H1 (cell line): ENCODE measurements around the gene PRXL2B. TPM values are rescaled to one million over a fixed set of nuclear protein-coding genes. Genes with fewer than 3 reads are reported as not detected.

ENCODE experiments used
- CTCF ChIA-PET: fragments of 300-600 bp; sonication (Branson Sonifier 250); formaldehyde crosslinking; loops from one replicate; lab custom pipeline; 2021; ENCODE audit not compliant: partially characterized antibody; lab: Charles Lee
- POLR2A ChIA-PET: fragments of 300-600 bp; sonication (Branson Sonifier 250); formaldehyde crosslinking; loops from one replicate; lab custom pipeline; 2021; ENCODE audit warnings: inconsistent platforms; ENCODE audit not compliant: partially characterized antibody; lab: Charles Lee
- DNase-seq, 2 experiments: peaks; one replicate each; pipeline versions ENCODE4 v3.0.0 to v3.0.0-alpha.2; 2010 to 2022; ENCODE audit warnings: low spot score in 2 of 2, low read depth in 1 of 2, mixed read lengths in 1 of 2
- FAIRE-seq: peaks from 2 replicates; lab custom pipeline; 2011; peaks lifted over from hg19 to GRCh38; lab: Jason Lieb, UNC
- H2AFZ ChIP-seq: 2 replicates; pipeline ENCODE4 v1.8.1; 2012; ENCODE audit warnings: low read length, inconsistent platforms
- H2AK5ac ChIP-seq: 2 replicates; pipeline ENCODE4 v1.6.1; 2013; ENCODE audit warnings: low read depth, low read length
- H2BK120ac ChIP-seq: replicated peaks from 2 replicates; pipeline ENCODE3; 2013; ENCODE audit warnings: low read depth, low read length, inconsistent platforms
- H2BK12ac ChIP-seq: 2 replicates; pipeline ENCODE4 v1.6.1; 2013; ENCODE audit warnings: low read depth, low read length
- H2BK15ac ChIP-seq: 2 replicates; pipeline ENCODE4 v1.6.1; 2013; ENCODE audit warnings: low read length
- H2BK20ac ChIP-seq: 2 replicates; pipeline ENCODE4 v1.6.1; 2013; ENCODE audit warnings: low read length
- H2BK5ac ChIP-seq: 2 replicates; pipeline ENCODE4 v1.6.1; 2013; ENCODE audit warnings: low read depth, low read length
- H3K14ac ChIP-seq: 2 replicates; pipeline ENCODE4 v1.6.1; 2013; ENCODE audit warnings: inconsistent platforms; ENCODE audit not compliant: insufficient read length
- H3K18ac ChIP-seq: 2 replicates; pipeline ENCODE4 v1.6.1; 2013; ENCODE audit warnings: low read length; ENCODE audit errors: extremely low read depth
- H3K23ac ChIP-seq: 2 replicates; pipeline ENCODE4 v1.6.1; 2013; ENCODE audit warnings: inconsistent platforms; ENCODE audit not compliant: insufficient read length
- H3K23me2 ChIP-seq: 2 replicates; pipeline ENCODE4 v1.6.1; 2013; ENCODE audit warnings: low read depth, low read length
- H3K27ac ChIP-seq: 2 replicates; pipeline ENCODE4 v1.6.1; 2011; ENCODE audit warnings: low read depth, low read length, inconsistent platforms
- H3K27me3 ChIP-seq, 4 experiments: replicated peaks in 1 of 4; 1 replicate in 1 of 4; 2 replicates in 3 of 4; pipeline versions ENCODE4 v1.6.1 to v1.8.1; 2011 to 2013; ENCODE audit warnings: low read length in 3 of 4, mild to moderate bottlenecking in 3 of 4, inconsistent platforms in 2 of 4, mixed read lengths in 2 of 4, moderate library complexity in 1 of 4; ENCODE audit not compliant: control insufficient read depth in 3 of 4, insufficient read depth in 3 of 4; ENCODE audit errors: extremely low read depth in 1 of 4
- H3K36me3 ChIP-seq, 4 experiments: 2 replicates each; pipeline versions ENCODE4 v1.6.1 to v1.8.1; 2011 to 2013; ENCODE audit warnings: mild to moderate bottlenecking in 4 of 4, low read length in 3 of 4, moderate library complexity in 2 of 4, control low read depth in 1 of 4, inconsistent platforms in 1 of 4; ENCODE audit not compliant: insufficient read depth in 4 of 4, control insufficient read depth in 2 of 4
- H3K4ac ChIP-seq: replicated peaks from 2 replicates; pipeline ENCODE3; 2013; ENCODE audit warnings: low read length, low read depth, mixed read lengths, inconsistent platforms; ENCODE audit not compliant: insufficient read length
- H3K4me1 ChIP-seq, 4 experiments: replicated peaks in 1 of 4; 1 replicate in 1 of 4; 2 replicates in 3 of 4; pipeline versions ENCODE4 v1.6.1 to v1.8.1; 2011 to 2013; ENCODE audit warnings: low read length in 3 of 4, inconsistent platforms in 2 of 4, mixed read lengths in 1 of 4; ENCODE audit not compliant: insufficient read depth in 4 of 4, control insufficient read depth in 3 of 4
- H3K4me2 ChIP-seq, 2 experiments: 2 replicates each; pipeline versions ENCODE4 v1.6.1 to v1.8.1; 2011 to 2013; ENCODE audit warnings: low read depth in 2 of 2, low read length in 2 of 2, control low read depth in 1 of 2, inconsistent platforms in 1 of 2, mild to moderate bottlenecking in 1 of 2; ENCODE audit not compliant: insufficient read depth in 1 of 2
- H3K4me3 ChIP-seq, 4 experiments: fragments of 200-600, 300-600 bp in 1 of 4; sonication (generic), shearing (Covaris generic), sonication (Bioruptor Twin) in 1 of 4; 2 replicates each; pipeline versions ENCODE4 v1.5.1 to v1.8.1; 2011 to 2016; ENCODE audit warnings: low read length in 4 of 4, low read depth in 3 of 4, control low read depth in 2 of 4, inconsistent platforms in 2 of 4, mild to moderate bottlenecking in 2 of 4, mixed read lengths in 1 of 4, moderate library complexity in 1 of 4; ENCODE audit not compliant: insufficient read depth in 2 of 4; ENCODE audit errors: extremely low read depth in 1 of 4
- H3K56ac ChIP-seq: replicated peaks from 2 replicates; pipeline ENCODE3; 2013; ENCODE audit warnings: low read depth, mild to moderate bottlenecking, mixed read lengths, low read length, inconsistent platforms; ENCODE audit not compliant: insufficient read length
- H3K79me1 ChIP-seq: 2 replicates; pipeline ENCODE4 v1.6.1; 2013; ENCODE audit warnings: low read depth, low read length, control low read depth
- H3K79me2 ChIP-seq, 2 experiments: 2 replicates each; pipeline versions ENCODE4 v1.6.1 to v1.8.1; 2012 to 2013; ENCODE audit warnings: low read length in 2 of 2, mild to moderate bottlenecking in 2 of 2, inconsistent platforms in 1 of 2; ENCODE audit not compliant: insufficient read depth in 2 of 2, control insufficient read depth in 1 of 2
- H3K9ac ChIP-seq, 4 experiments: replicated peaks in 1 of 4; 1 replicate in 1 of 4; 2 replicates in 3 of 4; pipeline versions ENCODE4 v1.6.1 to v1.8.1; 2011 to 2013; ENCODE audit warnings: low read depth in 3 of 4, low read length in 3 of 4, control low read depth in 2 of 4, mild to moderate bottlenecking in 2 of 4, moderate library complexity in 2 of 4, inconsistent platforms in 1 of 4; ENCODE audit errors: extremely low read depth in 1 of 4
- H3K9me3 ChIP-seq, 2 experiments: 2 replicates each; pipeline versions ENCODE4 v1.6.1 to v1.8.1; 2012 to 2013; ENCODE audit warnings: mild to moderate bottlenecking in 2 of 2, moderate library complexity in 2 of 2, control low read depth in 1 of 2, inconsistent platforms in 1 of 2, low read depth in 1 of 2, low read length in 1 of 2, mixed read lengths in 1 of 2; ENCODE audit not compliant: insufficient read depth in 2 of 2
- H4K20me1 ChIP-seq, 2 experiments: replicated peaks in 1 of 2; 2 replicates each; pipeline versions ENCODE3 to v1.8.1; 2011 to 2013; ENCODE audit warnings: inconsistent platforms in 2 of 2, low read length in 2 of 2, mild to moderate bottlenecking in 1 of 2; ENCODE audit not compliant: insufficient read depth in 2 of 2, control insufficient read depth in 1 of 2
- H4K5ac ChIP-seq: 2 replicates; pipeline ENCODE4 v1.6.1; 2013; ENCODE audit warnings: low read length, low read depth, mixed read lengths, inconsistent platforms; ENCODE audit not compliant: insufficient read length
- H4K8ac ChIP-seq: 2 replicates; pipeline ENCODE4 v1.8.0; 2013; ENCODE audit warnings: mild to moderate bottlenecking, moderate library complexity, low read length, inconsistent platforms; ENCODE audit not compliant: insufficient read depth; ENCODE audit errors: extremely low read depth
- H4K91ac ChIP-seq: replicated peaks from 2 replicates; pipeline ENCODE3; 2013; ENCODE audit warnings: low read length, mixed read lengths, inconsistent platforms; ENCODE audit not compliant: insufficient read length
- BCL11A ChIP-seq, 2 experiments: IDR thresholded peaks; one replicate each; pipeline ENCODE4 v1.6.1; 2011; ENCODE audit warnings: low read depth in 2 of 2, low read length in 2 of 2, mild to moderate bottlenecking in 2 of 2
- CHD2 ChIP-seq: IDR thresholded peaks from 2 replicates; pipeline ENCODE4 v1.6.1; 2012; ENCODE audit warnings: low read length, improper control_type of control experiment
- CREB1 ChIP-seq: IDR thresholded peaks from 2 replicates; pipeline ENCODE4 v1.6.1; 2012; ENCODE audit warnings: inconsistent platforms
- E2F6 ChIP-seq: IDR thresholded peaks from 2 replicates; pipeline ENCODE4 v1.6.1; 2012; ENCODE audit warnings: inconsistent platforms
- GTF2F1 ChIP-seq: IDR thresholded peaks from 2 replicates; pipeline ENCODE4 v1.6.1; 2012; ENCODE audit warnings: low read depth, low read length, improper control_type of control experiment, borderline replicate concordance
- HDAC6 ChIP-seq: IDR thresholded peaks from one replicate; pipeline ENCODE4 v1.7.1; 2012; ENCODE audit warnings: low read depth, mild to moderate bottlenecking, inconsistent platforms, low read length, moderate library complexity
- KDM4A ChIP-seq: IDR thresholded peaks from one replicate; pipeline ENCODE4 v1.7.1; 2012; ENCODE audit warnings: low read depth, mild to moderate bottlenecking, moderate library complexity, low read length, inconsistent platforms; ENCODE audit not compliant: severe bottlenecking
- NANOG ChIP-seq: IDR thresholded peaks from 2 replicates; pipeline ENCODE4 v1.6.1; 2011; ENCODE audit warnings: low read length, low read depth, mild to moderate bottlenecking, inconsistent platforms; ENCODE audit not compliant: insufficient read depth, poor library complexity, severe bottlenecking
- NRF1 ChIP-seq: IDR thresholded peaks from 2 replicates; pipeline ENCODE4 v1.6.1; 2011; ENCODE audit warnings: mild to moderate bottlenecking, low read depth, low read length, improper control_type of control experiment
- RBBP5 ChIP-seq: IDR thresholded peaks from 2 replicates; pipeline ENCODE4 v1.7.1; 2012; ENCODE audit warnings: low read depth, mild to moderate bottlenecking, inconsistent platforms, low read length, moderate library complexity, borderline replicate concordance
- WGBS, 2 experiments: shearing (Covaris generic) in 1 of 2; methylation state at CpG; one replicate each; pipeline versions ENCODE4 v1.1.6 to v1.1.7; 2013 to 2015; ENCODE audit warnings: low lambda C conversion rate in 2 of 2, mixed read lengths in 2 of 2, inconsistent platforms in 1 of 2, low coverage in 1 of 2, missing lambda C conversion rate in 1 of 2; ENCODE audit not compliant: insufficient replicate concordance in 2 of 2, insufficient coverage in 1 of 2, insufficient read length in 1 of 2; ENCODE audit errors: extremely low coverage in 1 of 2, missing lambda C conversion rate in 1 of 2; 5-methylcytosine and 5-hydroxymethylcytosine counted together
- polyA plus RNA-seq, 7 experiments: library from polyadenylated mRNA; depleted of rRNA in 3 of 7; stranded (reverse) in 5 of 7; unstranded in 2 of 7; fragments of >200 nt in 5 of 7; fragments of 200-250 nt in 2 of 7; gene quantifications; 1 replicate in 5 of 7; 2 replicates in 1 of 7; 4 replicates in 1 of 7; pipeline versions ENCODE4 v1.2.1 to v1.2.3, GENCODE V29; 2011 to 2013; ENCODE audit warnings: missing spikeins in 2 of 7, mixed read lengths in 2 of 7
- total RNA-seq: library from RNA; stranded (reverse); fragmentation: NEBNext Ultra II Directional; extraction: Animal tissue kit (Norgen Biotek cat#: 25700); gene quantifications from 2 replicates; pipeline ENCODE4 v1.2.1, GENCODE V29; 2021

The PRXL2B gene
- total and polyA plus RNA-seq, 2 of the 8 experiments (the other 6 are each of a cell fraction or from before 2014, with no cell fraction given) = 35.3 to 46.0 TPM

DNA sequence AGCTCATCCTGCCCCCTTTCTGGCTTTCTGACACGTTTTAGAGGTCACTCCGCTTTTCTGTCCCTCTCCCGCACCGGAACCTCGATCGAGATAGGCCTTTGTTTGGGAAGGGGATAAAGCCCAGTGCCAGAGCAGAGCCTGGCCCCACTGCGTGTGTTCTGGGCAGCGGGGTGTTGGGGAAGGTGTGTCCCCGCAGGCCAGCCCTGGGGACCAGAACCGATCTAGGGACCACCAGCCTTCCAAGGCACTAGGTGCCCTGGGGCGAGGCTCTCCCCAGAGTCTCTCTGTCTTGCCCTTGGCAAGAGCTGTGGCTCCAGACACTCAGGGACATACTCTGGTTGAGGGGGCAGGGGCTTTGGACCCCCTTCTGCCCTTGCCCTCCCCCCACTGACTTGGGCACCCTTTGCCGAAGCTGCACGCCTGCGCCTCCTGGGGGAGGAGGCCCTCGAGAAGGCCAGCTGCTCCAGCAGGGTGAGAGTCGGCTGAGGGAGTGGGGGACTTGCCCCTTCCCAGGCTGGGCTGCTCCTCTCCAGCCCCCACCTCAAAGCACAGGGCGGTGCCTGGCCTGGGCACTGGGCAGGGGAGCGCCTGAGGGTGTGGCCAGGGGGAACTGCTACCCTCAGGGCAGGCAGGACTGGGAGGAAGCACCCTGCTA is 16.4 kb downstream of the PRXL2B start:
- DNase-seq = peak in 1 of 2 experiments; percentile 34
- Histone ChIP-seq H3K23ac (no peak overlapping the region), H2AK5ac (no peak overlapping the region), H3K4me3 (no peak overlapping the region), H3K4me1 (no peaks in the 10 kb centered on the region; a peak in 1 of 7 replicates), H4K5ac (no peak overlapping the region), H3K14ac (no peak overlapping the region), H3K27me3 (no peaks in the 10 kb centered on the region), H2BK15ac (no peak overlapping the region), H2BK120ac (no peak overlapping the region), H3K23me2 (no peaks in the 10 kb centered on the region), H4K20me1 (no peaks in the 10 kb centered on the region), H2AFZ (no peak overlapping the region), H3K27ac (no peak overlapping the region), H2BK5ac (no peak overlapping the region), H2BK20ac (no peak overlapping the region), H3K36me3 (no peaks in the 10 kb centered on the region), H4K91ac (no peak overlapping the region), H3K4ac (no peak overlapping the region), H2BK12ac (no peak overlapping the region), H3K4me2 (no peak overlapping the region), H4K8ac (no peak overlapping the region), H3K79me1 (no peaks in the 10 kb centered on the region), H3K79me2 (no peaks in the 10 kb centered on the region), H3K9me3 (no peaks in the 10 kb centered on the region), H3K56ac (no peak overlapping the region), H3K18ac (no peak overlapping the region), H3K9ac (no peak overlapping the region)
- no peak for TF ChIP-seq NANOG
- TF ChIP-seq E2F6 = no peak
- TF ChIP-seq CREB1 = no peak
- TF ChIP-seq RBBP5 = no peak
- TF ChIP-seq NRF1 = no peak
- TF ChIP-seq KDM4A = no peak
- no peak for TF ChIP-seq BCL11A (IDR thresholded peaks at IDR 0.05; ENCODE audit: low read depth in 2 of 2, low read length in 2 of 2)
- no peak for TF ChIP-seq CHD2
- TF ChIP-seq GTF2F1 = no peak
- no peak for TF ChIP-seq HDAC6
- POLR2A ChIA-PET = no interaction called here
- WGBS, 2 experiments = 85% methylated on average over 12 of the region's 18 CpGs; no CpG with 5 or more reads in 1 of the 2 experiments
- CTCF ChIA-PET = interaction anchor here (0.6 to 1.4 kb wide), 2 partner anchors 11 to 659 kb away, joined by 3 read pairs; no protein-coding TSS in a partner anchor
- no peak for FAIRE-seq
